B cell (primary cell): ENCODE results near the gene THADA. TPM values are rescaled to one million over a fixed set of nuclear protein-coding genes. Genes with fewer than 3 reads are reported as not detected.
"Not testable (repeated sequence)": the region's sequence is repeated elsewhere in the genome, so short reads cannot be mapped to it uniquely, and the experiment has no call there.

Experiments used
- ATAC-seq: fragments of 200-7000 bp; cut with Tn5 transposase; one replicate; pipeline ENCODE4 v1.10.0; 2021; ENCODE audit warnings: low read depth, mild to moderate bottlenecking, moderate number of reproducible peaks, moderate library complexity
- CTCF ChIA-PET: fragments of 350-600 bp; sonication (Branson Sonifier 250); formaldehyde crosslinking; loops from one replicate; lab custom pipeline; 2021; ENCODE audit warnings: antibody characterized with exemption, inconsistent platforms; lab: Charles Lee
- POLR2A ChIA-PET: fragments of 350-600 bp; sonication (Branson Sonifier 250); formaldehyde crosslinking; loops from one replicate; lab custom pipeline; 2021; ENCODE audit warnings: antibody characterized with exemption; lab: Charles Lee
- DNase-seq: peaks from one replicate; pipeline ENCODE4 v3.0.0; 2013
- H2AFZ ChIP-seq: 2 replicates; pipeline ENCODE4 v1.6.1; 2012; ENCODE audit warnings: mild to moderate bottlenecking, low read depth, low read length; ENCODE audit not compliant: insufficient read depth, poor library complexity, severe bottlenecking
- H3K27ac ChIP-seq, 2 donors: 1 replicate in 1 of 2; 2 replicates in 1 of 2; pipeline ENCODE4 v1.5.1; 2012 to 2013; ENCODE audit warnings: low read length in 2 of 2, mild to moderate bottlenecking in 2 of 2, moderate library complexity in 1 of 2
- H3K27me3 ChIP-seq, 4 experiments: fragments of 200-600 bp in 1 of 4; sonication (generic) in 1 of 4; replicated peaks in 1 of 4; 1 replicate in 2 of 4; 2 replicates in 2 of 4; pipeline versions ENCODE4 v1.6.1 to v1.7.0; 2013 to 2016; ENCODE audit warnings: low read length in 3 of 4, mild to moderate bottlenecking in 2 of 4, mixed read lengths in 1 of 4, moderate library complexity in 1 of 4; ENCODE audit not compliant: insufficient read depth in 4 of 4, control insufficient read depth in 3 of 4; ENCODE audit errors: control extremely low read depth in 1 of 4
- H3K36me3 ChIP-seq, 2 experiments: replicated peaks in 1 of 2; 1 replicate in 1 of 2; 2 replicates in 1 of 2; pipeline versions ENCODE4 v1.6.1 to v1.7.1; 2013; ENCODE audit warnings: low read length in 1 of 2; ENCODE audit not compliant: insufficient read depth in 2 of 2, control insufficient read depth in 1 of 2; ENCODE audit errors: control extremely low read depth in 1 of 2, extremely low read depth in 1 of 2
- H3K4me1 ChIP-seq, 2 donors: fragments of 200-600 bp in 1 of 2; sonication (generic) in 1 of 2; 1 replicate in 1 of 2; 2 replicates in 1 of 2; pipeline versions ENCODE4 v1.5.1 to v1.6.1; 2013 to 2017; ENCODE audit warnings: low read length in 2 of 2; ENCODE audit not compliant: control insufficient read depth in 2 of 2, insufficient read depth in 2 of 2
- H3K4me2 ChIP-seq: replicated peaks from 2 replicates; pipeline ENCODE3; 2012; ENCODE audit warnings: mild to moderate bottlenecking, low read depth, low read length; ENCODE audit not compliant: poor library complexity, severe bottlenecking
- H3K4me3 ChIP-seq, 5 experiments: fragments of 200-600 bp in 1 of 5; sonication (generic) in 1 of 5; 1 replicate in 3 of 5; 2 replicates in 2 of 5; pipeline versions ENCODE4 v1.5.1 to v1.7.0; 2011 to 2016; ENCODE audit warnings: low read length in 4 of 5, mild to moderate bottlenecking in 4 of 5, low read depth in 2 of 5, control low read depth in 1 of 5, moderate library complexity in 1 of 5; ENCODE audit not compliant: insufficient read depth in 1 of 5; ENCODE audit errors: control extremely low read depth in 1 of 5, extremely low read depth in 1 of 5
- H3K79me2 ChIP-seq: fragments of 200-600 bp; sonication (generic); one replicate; pipeline ENCODE4 v1.6.0; 2016; ENCODE audit warnings: low read length; ENCODE audit not compliant: control insufficient read depth, insufficient read depth
- H3K9ac ChIP-seq: fragments of 200-600 bp; sonication (generic); 2 replicates; pipeline ENCODE4 v1.6.1; 2017; ENCODE audit warnings: mild to moderate bottlenecking, low read length, moderate library complexity
- H3K9me3 ChIP-seq, 3 donors: one replicate each; pipeline versions ENCODE4 v1.6.1 to v1.7.1; 2013; ENCODE audit warnings: low read length in 2 of 3; ENCODE audit not compliant: control insufficient read depth in 2 of 3, insufficient read depth in 1 of 3; ENCODE audit errors: control extremely low read depth in 1 of 3
- H4K20me1 ChIP-seq: 2 replicates; pipeline ENCODE4 v1.6.0; 2012; ENCODE audit warnings: mild to moderate bottlenecking, low read length; ENCODE audit not compliant: insufficient read depth, control insufficient read depth, poor library complexity, severe bottlenecking
- H3K27ac Mint-ChIP-seq: one replicate; pipeline ENCODE4 v1.8.0; 2021; ENCODE audit warnings: mixed read lengths
- H3K27me3 Mint-ChIP-seq: one replicate; pipeline ENCODE4 v1.8.0; 2021; ENCODE audit warnings: mixed read lengths
- H3K4me1 Mint-ChIP-seq: one replicate; pipeline ENCODE4 v1.8.0; 2021; ENCODE audit warnings: mixed read lengths
- H3K4me3 Mint-ChIP-seq: one replicate; pipeline ENCODE4 v1.8.0; 2021; ENCODE audit warnings: mixed read lengths
- H3K9me3 Mint-ChIP-seq: one replicate; pipeline ENCODE4 v1.8.0; 2022; ENCODE audit warnings: mixed read lengths; ENCODE audit not compliant: insufficient read depth
- EZH2 ChIP-seq: IDR thresholded peaks from 2 replicates; pipeline ENCODE4 v1.6.1; 2012; ENCODE audit warnings: borderline replicate concordance, low read depth, mild to moderate bottlenecking, moderate library complexity, low read length; ENCODE audit not compliant: insufficient read depth, poor library complexity, severe bottlenecking
- WGBS: methylation state at CpG from one replicate; pipeline ENCODE4 v1.1.5; 2013; ENCODE audit warnings: missing lambda C conversion rate; ENCODE audit not compliant: insufficient coverage; 5-methylcytosine and 5-hydroxymethylcytosine counted together
- intact Hi-C: fragments of 100-400 bp; cut with micrococcal nuclease; formaldehyde crosslinking; loops from one replicate; pipeline ENCODE4 v1.10.0; 2022
- polyA plus RNA-seq: library from polyadenylated mRNA; depleted of rRNA; stranded (reverse); fragments of >200 nt; gene quantifications from 2 replicates; pipeline ENCODE4 v1.2.3, GENCODE V29; 2012
- total RNA-seq, 2 donors: library from RNA; stranded (reverse); fragments of 120-200 nt in 1 of 2; gene quantifications; 1 replicate in 1 of 2; 2 replicates in 1 of 2; pipeline versions ENCODE4 v1.2.3 to v1.2.4, GENCODE V29; 2013 to 2022

The THADA gene
- total and polyA plus RNA-seq, 2 donors (not counting 1 experiment from before 2014, with no cell fraction given): 17.6 to 48.5 TPM

DNA sequence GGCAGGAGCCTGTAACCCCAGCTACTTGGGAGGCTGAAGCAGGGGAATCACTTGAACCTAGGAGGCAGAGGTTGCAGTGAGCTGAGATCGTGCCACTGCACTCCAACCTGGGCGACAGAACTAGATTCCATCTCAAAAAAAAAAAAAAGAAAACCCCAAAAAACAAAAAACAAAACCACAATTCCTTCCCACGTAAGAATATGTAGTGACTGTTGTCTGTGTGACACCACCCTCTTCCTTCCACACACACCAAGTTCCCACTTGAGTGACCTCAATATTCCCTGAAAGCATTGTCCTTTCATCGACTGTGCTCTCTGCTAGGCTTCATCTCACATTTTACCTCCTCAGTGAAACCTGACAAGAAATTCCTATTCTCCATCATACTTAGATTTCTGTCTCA lies 8.8 kb upstream of the THADA start:
- Mint-ChIP-seq H3K4me1 (no peaks in the 10 kb centered on the region), H3K27me3 (no peaks in the 10 kb centered on the region), H3K27ac (no peak overlapping the region), H3K4me3 (no peak overlapping the region), H3K9me3 (no peaks in the 10 kb centered on the region)
- ChIA-PET POLR2A (no interaction called here), CTCF (interaction anchor here (1.2 to 2.6 kb wide), 4 partner anchors 8 to 794 kb away, joined by 4 to 11 read pairs (median 6); partner anchors contain the start of gene THADA)
- Histone ChIP-seq H3K4me2 (no peak overlapping the region), H3K27ac (no peak overlapping the region), H3K9ac (no peak overlapping the region), H4K20me1 (no peaks in the 10 kb centered on the region), H3K79me2 (no peaks in the 10 kb centered on the region), H3K4me1 (no peaks in the 10 kb centered on the region), H2AFZ (no peak overlapping the region), H3K27me3 (no peaks in the 10 kb centered on the region), H3K4me3 (no peak overlapping the region), H3K9me3 (no peaks in the 10 kb centered on the region), H3K36me3 (no peaks in the 10 kb centered on the region)
- TF ChIP-seq EZH2: no peak
- no CpG with 5 or more reads among the region's 4 CpGs for WGBS
- DNase-seq: no peak
- no peak for ATAC-seq
- intact Hi-C loops: no loop called here

DNA sequence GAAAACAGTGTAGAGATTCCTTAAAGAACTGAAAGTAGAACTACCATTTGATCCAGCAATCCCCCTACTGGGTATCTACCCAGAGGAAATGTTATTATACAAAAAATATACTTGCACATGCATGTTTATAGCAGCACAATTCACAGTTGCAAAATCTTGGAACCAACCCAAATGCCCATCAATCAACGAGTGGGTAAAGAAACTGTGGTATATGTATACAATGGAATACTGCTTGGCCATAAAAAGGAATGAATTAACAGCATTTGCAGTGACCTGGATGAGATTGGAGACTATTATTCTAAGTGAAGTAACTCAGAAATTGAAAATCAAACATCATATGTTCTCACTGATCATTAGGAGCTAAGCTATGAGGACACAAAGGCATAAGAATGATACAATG lies 4.8 kb upstream of the THADA start:
- H4K20me1 ChIP-seq, CTCF ChIA-PET, H3K27ac ChIP-seq, H3K4me1 Mint-ChIP-seq, H3K36me3 ChIP-seq, POLR2A ChIA-PET, H3K27me3 ChIP-seq, H3K4me2 ChIP-seq, H3K4me3 Mint-ChIP-seq, H3K27ac Mint-ChIP-seq, H3K9me3 ChIP-seq, DNase-seq, H3K4me3 ChIP-seq, H3K4me1 ChIP-seq, H3K79me2 ChIP-seq, H3K27me3 Mint-ChIP-seq, H3K9ac ChIP-seq, ATAC-seq, H2AFZ ChIP-seq, intact Hi-C loops, H3K9me3 Mint-ChIP-seq: not testable (repeated sequence)
- no CpG with 5 or more reads among the region's 1 CpG for WGBS
